ENCODE results near the gene STRN3. TPM values are rescaled to one million over a fixed set of nuclear protein-coding genes. Genes with fewer than 3 reads are reported as not detected.
A peak's percentile ranks its signal among the peaks of the same experiment; 100 is the strongest.
"Not testable (repeated sequence)": the region's sequence is repeated elsewhere in the genome, so short reads cannot be mapped to it uniquely, and the experiment has no call there.

STRN3 gene
- total RNA-seq, 2 experiments from 2014 or later, result 21.8 to 24.1 TPM

GRCh38 chr14:31051511-31051910, 25.3 kb upstream of the STRN3 start:
- Mint-ChIP-seq H3K4me3 (no peak overlapping the region), H3K9me3 (no peaks in the 10 kb centered on the region), H3K4me1 (peaks cover 3% of the 10 kb centered on the region), H3K27me3 (no peaks in the 10 kb centered on the region), H3K27ac (no peak overlapping the region), H3K36me3 (no peaks in the 10 kb centered on the region)
- POLR2A ChIA-PET, result no interaction called here
- no peak for ATAC-seq (ENCODE audit: low read depth)
- DNase-seq, result no peak

DNA sequence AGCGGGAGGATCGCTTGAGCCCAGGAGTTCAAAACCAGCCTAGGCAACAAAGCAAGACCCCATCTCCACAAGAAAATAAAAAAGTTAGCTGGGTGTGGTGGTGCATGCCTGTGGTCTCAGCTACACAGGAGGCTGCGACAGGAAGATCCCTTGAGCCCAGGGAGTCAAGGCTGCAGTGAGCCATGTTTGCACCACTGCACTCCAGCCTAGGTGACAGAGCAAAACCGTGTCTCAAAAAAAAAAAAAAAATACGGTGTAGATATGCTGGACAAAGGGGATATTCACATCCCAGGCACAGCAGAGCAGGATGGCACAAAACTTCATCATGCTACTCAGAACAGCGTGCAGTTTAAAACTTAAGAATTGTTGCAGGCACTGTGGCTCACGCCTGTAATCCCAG, 24.8 kb upstream of the STRN3 start:
- H3K27me3 Mint-ChIP-seq, result no peaks in the 10 kb centered on the region
- no peaks in the 10 kb centered on the region for H3K9me3 Mint-ChIP-seq
- DNase-seq (no peak), ATAC-seq (ENCODE audit: low read depth) (no peak)
- POLR2A ChIA-PET, result no interaction called here
- peaks cover 3% of the 10 kb centered on the region for H3K4me1 Mint-ChIP-seq
- no peak overlapping the region for H3K4me3 Mint-ChIP-seq
- no peak overlapping the region for H3K27ac Mint-ChIP-seq
- no peaks in the 10 kb centered on the region for H3K36me3 Mint-ChIP-seq

DNA sequence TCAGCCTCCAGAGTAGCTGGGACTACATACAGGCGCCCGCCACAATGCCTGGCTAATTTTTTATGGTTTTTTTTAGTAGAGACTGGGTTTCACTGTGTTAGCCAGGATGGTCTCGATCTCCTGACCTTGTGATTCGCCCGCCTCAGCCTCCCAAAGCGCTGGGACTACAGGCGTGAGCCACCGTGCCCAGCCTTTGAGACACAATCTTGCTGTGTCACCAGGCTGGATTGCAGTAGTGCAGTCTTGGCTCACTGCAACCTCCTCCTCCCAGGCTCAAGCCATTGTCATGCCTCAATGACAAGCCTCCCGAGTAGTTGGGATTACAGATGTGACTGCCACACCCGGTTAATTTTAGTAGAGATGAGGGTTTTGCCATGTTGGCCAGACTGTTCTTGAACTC, 21.3 kb upstream of the STRN3 start:
- no peaks in the 10 kb centered on the region for H3K27me3 Mint-ChIP-seq
- POLR2A ChIA-PET, result no interaction called here
- H3K36me3 Mint-ChIP-seq, result no peaks in the 10 kb centered on the region
- no peak overlapping the region for H3K4me3 Mint-ChIP-seq
- ATAC-seq (ENCODE audit: low read depth) (no peak), DNase-seq (no peak)
- peaks cover 3% of the 10 kb centered on the region for H3K4me1 Mint-ChIP-seq
- H3K27ac Mint-ChIP-seq, result no peak overlapping the region
- no peaks in the 10 kb centered on the region for H3K9me3 Mint-ChIP-seq

DNA sequence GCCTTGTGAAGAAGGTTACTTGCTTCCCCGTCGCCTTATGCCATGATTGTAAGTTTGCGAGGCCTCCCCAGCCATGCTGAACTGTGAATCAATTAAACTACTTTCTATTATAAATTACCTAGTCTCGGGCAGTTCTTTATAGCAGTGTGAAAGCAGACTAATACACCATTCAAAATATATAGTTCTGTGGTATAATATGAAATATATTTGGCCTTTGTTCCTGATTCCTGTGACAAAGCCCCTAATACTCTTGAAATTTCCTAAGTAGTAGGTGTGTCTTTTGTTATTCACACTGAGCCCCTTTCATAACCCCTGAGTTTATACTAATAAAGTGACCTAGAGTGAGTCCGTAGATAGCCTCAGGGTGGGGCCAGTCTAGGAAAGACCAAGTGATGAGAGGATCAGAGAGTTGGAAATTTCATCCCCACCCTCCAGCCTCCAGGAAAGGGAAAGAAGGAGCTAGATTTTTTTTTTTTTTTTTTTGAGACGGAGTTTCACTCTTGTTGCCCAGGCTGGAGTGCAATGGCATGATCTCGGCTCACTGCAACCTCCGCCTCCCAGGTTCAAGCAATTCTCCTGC, 19.4 kb upstream of the STRN3 start:
- Mint-ChIP-seq H3K4me3 (no peak overlapping the region), H3K4me1 (peaks cover 3% of the 10 kb centered on the region), H3K27me3 (no peaks in the 10 kb centered on the region), H3K36me3 (no peaks in the 10 kb centered on the region), H3K27ac (no peak overlapping the region), H3K9me3 (no peaks in the 10 kb centered on the region)
- ATAC-seq (ENCODE audit: low read depth), result no peak
- no peak for DNase-seq
- POLR2A ChIA-PET, result no interaction called here

GRCh38 chr14:31043379-31043778, 17.2 kb upstream of the STRN3 start:
- H3K4me1 Mint-ChIP-seq, result peaks cover 3% of the 10 kb centered on the region
- no peaks in the 10 kb centered on the region for H3K36me3 Mint-ChIP-seq
- no peak for DNase-seq
- POLR2A ChIA-PET, result interaction anchor here (1.4 kb wide), 1 partner anchor 17 kb away, joined by 3 read pairs; the partner anchor contains the start of gene STRN3
- no peak overlapping the region for H3K27ac Mint-ChIP-seq
- H3K27me3 Mint-ChIP-seq, result no peaks in the 10 kb centered on the region
- no peak overlapping the region for H3K4me3 Mint-ChIP-seq
- H3K9me3 Mint-ChIP-seq, result no peaks in the 10 kb centered on the region
- ATAC-seq (ENCODE audit: low read depth), result no peak

DNA sequence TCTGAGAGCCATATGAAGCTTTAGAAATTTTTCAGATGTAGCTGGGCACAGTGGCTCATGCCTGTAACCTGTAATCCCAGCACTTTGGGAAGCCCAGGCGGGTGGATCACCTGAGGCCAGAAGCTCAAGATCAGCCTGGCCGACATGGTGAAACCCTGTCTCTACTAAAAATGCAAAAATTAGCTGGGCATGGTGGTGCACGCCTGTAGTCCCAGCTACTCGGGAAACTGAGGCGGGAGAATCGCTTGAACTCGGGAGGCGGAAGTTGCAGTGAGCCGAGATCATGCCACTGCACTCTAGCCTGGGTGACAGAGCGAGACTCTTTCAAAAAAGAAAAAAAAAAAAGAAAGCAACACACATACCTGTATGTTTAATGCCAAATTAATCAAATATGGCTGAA, 16.7 kb upstream of the STRN3 start:
- ATAC-seq (ENCODE audit: low read depth); H3K4me3 Mint-ChIP-seq; H3K36me3 Mint-ChIP-seq; H3K9me3 Mint-ChIP-seq; DNase-seq; H3K27me3 Mint-ChIP-seq; H3K27ac Mint-ChIP-seq; H3K4me1 Mint-ChIP-seq: not testable (repeated sequence)
- POLR2A ChIA-PET, result interaction anchor here (0.6 to 1.4 kb wide), 2 partner anchors 17 to 457 kb away, joined by 3 read pairs; partner anchors contain the start of gene STRN3

DNA sequence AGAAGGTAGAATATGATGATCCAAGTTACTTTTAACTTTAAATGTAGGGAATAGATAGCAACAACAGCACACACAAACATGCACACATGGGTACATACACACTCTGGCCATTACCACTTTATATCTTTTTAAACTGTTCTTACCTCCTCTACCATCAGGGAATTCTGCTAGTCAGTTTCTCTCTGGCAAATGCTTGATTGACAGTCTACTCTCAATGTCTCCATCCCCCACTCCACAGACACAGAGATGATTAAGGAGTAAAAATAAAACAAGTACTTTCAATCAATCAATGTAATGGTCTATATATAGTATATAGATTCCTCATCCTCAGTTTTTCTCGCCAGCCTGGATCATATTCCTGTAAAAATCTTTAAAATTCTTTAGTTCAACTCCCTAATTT, 16.1 kb upstream of the STRN3 start:
- H3K4me3 Mint-ChIP-seq, result no peak overlapping the region
- DNase-seq (no peak), ATAC-seq (ENCODE audit: low read depth) (no peak)
- H3K9me3 Mint-ChIP-seq, result no peaks in the 10 kb centered on the region
- H3K27ac Mint-ChIP-seq, result no peak overlapping the region
- H3K36me3 Mint-ChIP-seq, result no peaks in the 10 kb centered on the region
- POLR2A ChIA-PET, result interaction anchor here (0.6 kb wide), 1 partner anchor 457 kb away, joined by 3 read pairs; no protein-coding TSS in a partner anchor
- H3K27me3 Mint-ChIP-seq, result no peaks in the 10 kb centered on the region
- peaks cover 3% of the 10 kb centered on the region for H3K4me1 Mint-ChIP-seq

DNA sequence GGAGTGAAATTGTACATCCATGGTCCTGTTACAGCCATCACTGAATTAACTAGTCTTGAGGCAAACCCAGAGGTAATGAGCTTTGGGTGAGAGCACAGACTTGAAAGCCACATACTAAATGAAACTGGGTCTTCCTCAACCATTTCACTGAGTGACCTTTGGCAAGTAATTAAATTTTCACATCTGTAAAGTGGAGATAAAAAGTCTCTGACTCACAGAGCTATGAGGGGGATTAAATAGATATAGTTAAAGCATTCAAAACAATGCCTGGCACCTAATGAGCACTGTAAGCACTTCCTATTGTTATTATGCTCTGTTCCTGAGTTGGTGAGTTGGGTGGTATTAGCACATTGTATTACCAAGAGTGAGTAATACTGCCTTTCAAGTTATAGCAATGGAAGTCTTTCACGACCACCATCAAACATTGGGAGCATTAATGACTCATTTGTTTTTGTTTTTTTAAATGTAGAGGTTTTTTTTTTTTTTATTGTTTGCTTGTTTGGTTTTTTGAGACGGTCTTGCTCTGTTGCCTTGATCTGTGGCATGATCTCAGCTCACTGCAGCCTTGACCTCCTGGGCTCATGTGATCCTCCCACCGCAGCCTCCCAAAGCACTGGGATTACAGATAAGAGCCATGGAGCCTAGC, 12.5 kb upstream of the STRN3 start:
- no peak overlapping the region for H3K4me3 Mint-ChIP-seq
- ATAC-seq (ENCODE audit: low read depth), result no peak
- no peaks in the 10 kb centered on the region for H3K27me3 Mint-ChIP-seq
- no peak overlapping the region for H3K27ac Mint-ChIP-seq
- H3K9me3 Mint-ChIP-seq, result no peaks in the 10 kb centered on the region
- POLR2A ChIA-PET, result interaction anchor here (1.4 kb wide), 1 partner anchor 12 kb away, joined by 5 read pairs; the partner anchor contains the start of gene STRN3
- H3K4me1 Mint-ChIP-seq, result no peaks in the 10 kb centered on the region
- H3K36me3 Mint-ChIP-seq, result no peaks in the 10 kb centered on the region
- DNase-seq, result no peak

- DNase-seq, result no peak
- H3K36me3 Mint-ChIP-seq, result peaks cover under 1% of the 10 kb centered on the region
- H3K27ac Mint-ChIP-seq, result no peak overlapping the region
- ATAC-seq (ENCODE audit: low read depth), result no peak
- H3K9me3 Mint-ChIP-seq, result no peaks in the 10 kb centered on the region
- POLR2A ChIA-PET, result interaction anchor here (1.4 kb wide), 1 partner anchor 11 kb away, joined by 5 read pairs; the partner anchor contains the start of gene STRN3
- no peak overlapping the region for H3K4me3 Mint-ChIP-seq
- H3K4me1 Mint-ChIP-seq, result peaks cover 2% of the 10 kb centered on the region
- H3K27me3 Mint-ChIP-seq, result no peaks in the 10 kb centered on the region
These were observed 11.6 kb upstream of the STRN3 start for GRCh38 chr14:31037709-31038221.

- Mint-ChIP-seq H3K4me3 (no peak overlapping the region), H3K9me3 (no peaks in the 10 kb centered on the region), H3K27me3 (no peaks in the 10 kb centered on the region), H3K36me3 (peaks cover 2% of the 10 kb centered on the region), H3K4me1 (peaks cover 7% of the 10 kb centered on the region), H3K27ac (no peak overlapping the region)
- ATAC-seq (ENCODE audit: low read depth), result no peak
- no peak for DNase-seq
- POLR2A ChIA-PET, result no interaction called here
These were observed 10.4 kb upstream of the STRN3 start for GRCh38 chr14:31036552-31036951.

GRCh38 chr14:31030469-31030868, 4.3 kb upstream of the STRN3 start:
- Mint-ChIP-seq H3K4me1 (peaks cover 30% of the 10 kb centered on the region), H3K27me3 (no peaks in the 10 kb centered on the region), H3K27ac (no peak overlapping the region), H3K9me3 (no peaks in the 10 kb centered on the region), H3K4me3 (no peak overlapping the region), H3K36me3 (peaks cover 3% of the 10 kb centered on the region)
- POLR2A ChIA-PET, result no interaction called here
- DNase-seq (no peak), ATAC-seq (ENCODE audit: low read depth) (no peak)

- POLR2A ChIA-PET, result interaction anchor here (1.8 kb wide), 1 partner anchor 178 kb away, joined by 8 read pairs; the partner anchor contains the start of gene HECTD1
- ATAC-seq (ENCODE audit: low read depth), result no peak
- DNase-seq, result no peak
- Mint-ChIP-seq H3K27me3 (no peaks in the 10 kb centered on the region), H3K9me3 (no peaks in the 10 kb centered on the region), H3K4me3 (no peak overlapping the region), H3K4me1 (peaks cover 35% of the 10 kb centered on the region), H3K27ac (peak overlapping the region; percentile 0), H3K36me3 (peaks cover 3% of the 10 kb centered on the region)
These were observed 3.1 kb upstream of the STRN3 start for GRCh38 chr14:31029016-31029970.

DNA sequence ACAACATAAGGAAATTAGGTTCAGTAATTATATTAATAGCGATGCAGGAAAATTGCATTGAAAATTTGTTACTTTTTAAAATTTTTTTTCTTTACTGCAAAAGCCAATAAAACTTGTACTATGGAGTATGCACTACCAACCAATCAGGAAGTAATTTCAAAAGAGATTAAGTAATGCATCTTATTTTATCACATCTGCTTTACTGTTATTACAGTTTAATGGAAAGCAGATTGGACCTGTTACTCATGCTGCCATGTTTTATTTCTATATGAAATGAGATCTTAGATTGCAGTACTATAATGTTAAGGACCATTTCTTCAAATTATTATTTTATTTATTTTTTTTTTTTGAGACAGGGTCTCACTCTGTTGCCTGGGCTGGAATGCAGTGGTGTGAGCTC, 1.7 kb upstream of the STRN3 start:
- no peak overlapping the region for H3K4me3 Mint-ChIP-seq
- no peak for DNase-seq
- POLR2A ChIA-PET, result interaction anchor here (1.8 to 2.0 kb wide), 2 partner anchors 12 to 180 kb away, joined by 7 to 8 read pairs; partner anchors contain the start of gene HECTD1
- H3K36me3 Mint-ChIP-seq, result peaks cover 4% of the 10 kb centered on the region
- H3K4me1 Mint-ChIP-seq, result peaks cover 44% of the 10 kb centered on the region
- no peaks in the 10 kb centered on the region for H3K9me3 Mint-ChIP-seq
- no peak for ATAC-seq (ENCODE audit: low read depth)
- no peak overlapping the region for H3K27ac Mint-ChIP-seq
- no peaks in the 10 kb centered on the region for H3K27me3 Mint-ChIP-seq
